LNCaP clone FGC (cell line): Measurements from ENCODE around the gene CYFIP1.

ENCODE experiments used
- DNase-seq: peaks from one replicate; pipeline ENCODE4 v3.0.0-alpha.2; 2011; ENCODE audit warnings: low read depth
- H3K4me3 ChIP-seq: 2 replicates; pipeline ENCODE4 v1.5.1; 2011; ENCODE audit warnings: mild to moderate bottlenecking, low read depth, low read length, control low read depth
- TF ChIP-seq, protein P1 (sequence below): IDR thresholded peaks from 2 replicates; pipeline ENCODE4 v1.5.1; 2012; ENCODE audit warnings: mild to moderate bottlenecking; ENCODE audit not compliant: control insufficient read depth, insufficient read depth; ENCODE audit errors: extremely low read depth

CYFIP1 gene

DNA sequence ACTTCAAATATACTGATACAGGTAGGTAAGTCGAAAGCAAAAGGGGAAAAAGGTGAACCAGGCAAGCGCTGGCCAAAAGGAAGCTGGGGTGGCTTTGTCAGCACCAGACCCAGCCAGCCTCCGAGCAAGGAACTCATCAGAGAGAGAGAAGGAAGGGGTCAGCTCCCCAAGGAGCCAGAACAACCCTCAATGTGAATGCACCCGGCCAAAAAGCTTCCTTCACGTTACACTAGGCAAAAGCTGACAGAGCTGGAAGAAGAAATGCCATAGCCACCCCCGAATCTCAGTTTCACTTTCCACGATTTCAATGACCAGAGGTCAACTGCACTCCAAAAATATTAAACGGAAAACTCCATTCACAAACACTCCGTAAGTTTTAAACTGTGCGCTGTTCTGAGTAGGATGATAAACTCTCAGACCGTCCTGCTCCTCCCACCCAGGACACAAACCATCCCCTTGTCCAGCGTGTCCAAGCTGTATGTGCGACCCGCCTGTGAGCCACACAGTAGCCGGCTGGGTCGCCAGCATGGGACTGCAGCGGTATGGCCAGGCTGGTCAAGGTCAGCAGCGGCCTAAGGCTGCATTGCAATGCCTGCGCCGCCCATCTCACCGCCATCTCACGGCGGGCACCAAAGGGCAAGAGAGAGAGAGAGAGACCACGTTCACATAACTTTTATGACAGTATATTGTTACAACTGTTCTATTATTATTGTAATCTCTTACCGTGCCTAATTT is 29.7 kb downstream of the CYFIP1 start:
- H3K4me3 ChIP-seq: no peak overlapping the region
- TF ChIP-seq, protein P1, sequence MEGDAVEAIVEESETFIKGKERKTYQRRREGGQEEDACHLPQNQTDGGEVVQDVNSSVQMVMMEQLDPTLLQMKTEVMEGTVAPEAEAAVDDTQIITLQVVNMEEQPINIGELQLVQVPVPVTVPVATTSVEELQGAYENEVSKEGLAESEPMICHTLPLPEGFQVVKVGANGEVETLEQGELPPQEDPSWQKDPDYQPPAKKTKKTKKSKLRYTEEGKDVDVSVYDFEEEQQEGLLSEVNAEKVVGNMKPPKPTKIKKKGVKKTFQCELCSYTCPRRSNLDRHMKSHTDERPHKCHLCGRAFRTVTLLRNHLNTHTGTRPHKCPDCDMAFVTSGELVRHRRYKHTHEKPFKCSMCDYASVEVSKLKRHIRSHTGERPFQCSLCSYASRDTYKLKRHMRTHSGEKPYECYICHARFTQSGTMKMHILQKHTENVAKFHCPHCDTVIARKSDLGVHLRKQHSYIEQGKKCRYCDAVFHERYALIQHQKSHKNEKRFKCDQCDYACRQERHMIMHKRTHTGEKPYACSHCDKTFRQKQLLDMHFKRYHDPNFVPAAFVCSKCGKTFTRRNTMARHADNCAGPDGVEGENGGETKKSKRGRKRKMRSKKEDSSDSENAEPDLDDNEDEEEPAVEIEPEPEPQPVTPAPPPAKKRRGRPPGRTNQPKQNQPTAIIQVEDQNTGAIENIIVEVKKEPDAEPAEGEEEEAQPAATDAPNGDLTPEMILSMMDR: no peak
- no peak for DNase-seq

DNA sequence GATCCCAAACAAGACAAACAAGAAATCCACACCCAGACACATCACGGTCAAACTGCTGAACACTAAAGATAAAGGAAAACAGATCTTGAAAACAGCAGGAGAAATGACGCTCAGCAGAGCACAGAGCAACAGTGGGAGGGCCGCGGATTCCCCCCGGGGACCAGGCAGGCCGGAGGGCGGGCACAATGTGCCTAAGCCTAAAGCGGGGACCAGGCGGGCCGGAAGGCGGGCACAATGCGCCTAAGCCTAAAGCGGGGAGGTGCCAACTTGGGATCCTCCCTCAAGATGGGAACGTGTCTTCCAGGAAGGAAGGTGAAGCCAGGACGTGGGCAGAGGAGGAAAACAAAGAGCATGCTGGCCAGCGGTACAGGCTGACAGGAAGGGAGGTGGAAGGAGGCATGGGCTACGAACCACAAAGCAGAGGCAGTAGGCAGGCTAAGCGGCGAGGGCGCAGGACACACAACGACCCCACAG is 31.1 kb downstream of the CYFIP1 start:
- no peak overlapping the region for H3K4me3 ChIP-seq
- TF ChIP-seq, protein P1: no peak
- DNase-seq: peak; percentile 21

DNA sequence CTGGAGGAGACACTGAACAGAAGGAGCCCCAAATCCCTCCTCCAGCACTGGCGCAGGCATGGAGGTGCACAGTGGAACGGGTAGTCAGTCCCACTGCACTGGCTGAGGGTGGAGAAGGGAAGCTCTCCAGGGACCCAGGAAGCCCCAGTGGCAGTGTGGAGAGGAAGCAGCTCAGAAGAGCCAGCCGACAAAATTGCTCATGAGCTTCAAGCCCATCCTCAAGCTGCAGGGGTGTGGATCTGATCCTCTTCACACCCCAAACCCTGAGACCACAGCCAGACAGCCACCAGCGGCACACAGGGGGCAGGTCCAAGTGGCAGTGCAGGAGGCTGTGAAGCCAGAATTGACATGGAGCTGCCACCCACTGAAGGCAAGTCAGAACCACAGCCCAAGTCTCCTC is 32.1 kb downstream of the CYFIP1 start:
- H3K4me3 ChIP-seq: no peak overlapping the region
- DNase-seq: no peak
- TF ChIP-seq, protein P1: no peak

- DNase-seq: no peak
- no peak overlapping the region for H3K4me3 ChIP-seq
- TF ChIP-seq, protein P1: no peak
Measured at GRCh38 chr15:22947101-22948000, 32.8 kb downstream of the CYFIP1 start.

DNA sequence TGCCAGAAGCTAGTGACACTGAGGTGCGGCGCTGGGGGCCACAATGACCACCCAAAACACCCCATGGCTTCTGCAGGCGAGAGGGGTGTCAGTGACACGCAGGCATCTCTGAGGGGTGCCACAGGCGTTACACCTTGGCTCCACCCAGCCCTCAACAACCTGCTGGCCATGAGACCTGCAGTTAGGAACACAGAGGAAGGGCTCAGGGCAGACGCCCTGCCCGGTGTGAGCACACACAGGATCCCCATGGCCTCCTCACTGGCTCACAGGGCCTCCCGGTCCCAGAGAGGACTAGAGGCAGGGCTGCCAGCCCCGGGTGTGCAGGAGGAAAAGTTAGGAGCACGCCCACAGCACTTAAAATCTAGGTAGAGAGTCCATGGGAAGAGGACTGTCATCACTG is 35.1 kb downstream of the CYFIP1 start:
- no peak overlapping the region for H3K4me3 ChIP-seq
- no peak for DNase-seq
- TF ChIP-seq, protein P1: no peak

- DNase-seq: peak; percentile 75
- TF ChIP-seq, protein P1: no peak
Measured at GRCh38 chr15:22944651-22945050, 35.5 kb downstream of the CYFIP1 start.

GRCh38 chr15:22942877-22943276 is 37.3 kb downstream of the CYFIP1 start:
- no peak overlapping the region for H3K4me3 ChIP-seq
- TF ChIP-seq, protein P1: no peak
- no peak for DNase-seq

More at GRCh38 chr15:22944651-22945050, 35.5 kb downstream of the CYFIP1 start:
- no peak overlapping the region for H3K4me3 ChIP-seq
